ENCODE measurements around the gene ANO2.

Gene ANO2

DNA sequence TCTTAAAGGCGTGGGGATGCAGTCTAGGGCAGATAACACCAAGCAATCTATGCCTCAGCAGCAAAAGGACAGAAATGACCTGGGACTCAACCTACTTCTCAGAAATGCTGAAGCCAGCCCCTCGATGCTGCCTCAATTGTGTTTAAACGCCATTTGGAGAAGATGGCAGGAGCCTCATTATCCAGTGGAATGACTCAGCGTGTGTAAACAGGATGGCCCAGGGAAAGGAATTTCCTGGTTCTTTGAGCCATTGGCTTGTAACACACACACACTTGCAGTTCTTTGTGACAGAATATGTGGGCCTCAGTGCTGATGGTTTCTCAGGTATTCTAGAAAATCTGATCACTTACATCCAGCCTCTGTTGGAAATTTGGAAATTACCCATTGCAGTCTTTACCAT lies 358.9 kb downstream of the ANO2 start:
- TF ChIP-seq, protein P1, sequence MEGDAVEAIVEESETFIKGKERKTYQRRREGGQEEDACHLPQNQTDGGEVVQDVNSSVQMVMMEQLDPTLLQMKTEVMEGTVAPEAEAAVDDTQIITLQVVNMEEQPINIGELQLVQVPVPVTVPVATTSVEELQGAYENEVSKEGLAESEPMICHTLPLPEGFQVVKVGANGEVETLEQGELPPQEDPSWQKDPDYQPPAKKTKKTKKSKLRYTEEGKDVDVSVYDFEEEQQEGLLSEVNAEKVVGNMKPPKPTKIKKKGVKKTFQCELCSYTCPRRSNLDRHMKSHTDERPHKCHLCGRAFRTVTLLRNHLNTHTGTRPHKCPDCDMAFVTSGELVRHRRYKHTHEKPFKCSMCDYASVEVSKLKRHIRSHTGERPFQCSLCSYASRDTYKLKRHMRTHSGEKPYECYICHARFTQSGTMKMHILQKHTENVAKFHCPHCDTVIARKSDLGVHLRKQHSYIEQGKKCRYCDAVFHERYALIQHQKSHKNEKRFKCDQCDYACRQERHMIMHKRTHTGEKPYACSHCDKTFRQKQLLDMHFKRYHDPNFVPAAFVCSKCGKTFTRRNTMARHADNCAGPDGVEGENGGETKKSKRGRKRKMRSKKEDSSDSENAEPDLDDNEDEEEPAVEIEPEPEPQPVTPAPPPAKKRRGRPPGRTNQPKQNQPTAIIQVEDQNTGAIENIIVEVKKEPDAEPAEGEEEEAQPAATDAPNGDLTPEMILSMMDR (IDR thresholded peaks at IDR 0.05; ENCODE audit: low read depth, low read length), result no peak
- H3K4me3 ChIP-seq (ENCODE audit: low read depth, low read length), result no peak overlapping the region

DNA sequence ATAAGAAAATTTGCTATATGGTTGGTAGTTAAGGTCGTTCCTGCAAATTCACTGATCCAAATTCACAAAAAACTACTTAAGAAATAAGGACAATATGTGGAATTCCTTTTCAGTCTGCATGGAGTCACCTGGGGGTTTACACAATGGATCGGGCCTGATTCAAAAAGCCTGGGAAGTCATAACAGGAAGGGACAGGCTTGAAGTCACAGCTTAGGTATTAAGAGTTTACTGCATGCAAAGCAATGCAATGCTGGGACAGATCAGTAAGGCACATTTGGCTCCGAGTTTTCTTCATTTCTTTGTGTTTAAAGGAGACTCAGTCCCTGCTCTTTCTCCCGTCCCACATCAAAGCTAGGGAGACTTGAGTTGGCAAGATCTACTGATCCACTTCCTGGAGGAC lies 359.9 kb downstream of the ANO2 start:
- TF ChIP-seq, protein P1 (IDR thresholded peaks at IDR 0.05; ENCODE audit: low read depth, low read length), result no peak
- H3K4me3 ChIP-seq (ENCODE audit: low read depth, low read length), result no peak overlapping the region

DNA sequence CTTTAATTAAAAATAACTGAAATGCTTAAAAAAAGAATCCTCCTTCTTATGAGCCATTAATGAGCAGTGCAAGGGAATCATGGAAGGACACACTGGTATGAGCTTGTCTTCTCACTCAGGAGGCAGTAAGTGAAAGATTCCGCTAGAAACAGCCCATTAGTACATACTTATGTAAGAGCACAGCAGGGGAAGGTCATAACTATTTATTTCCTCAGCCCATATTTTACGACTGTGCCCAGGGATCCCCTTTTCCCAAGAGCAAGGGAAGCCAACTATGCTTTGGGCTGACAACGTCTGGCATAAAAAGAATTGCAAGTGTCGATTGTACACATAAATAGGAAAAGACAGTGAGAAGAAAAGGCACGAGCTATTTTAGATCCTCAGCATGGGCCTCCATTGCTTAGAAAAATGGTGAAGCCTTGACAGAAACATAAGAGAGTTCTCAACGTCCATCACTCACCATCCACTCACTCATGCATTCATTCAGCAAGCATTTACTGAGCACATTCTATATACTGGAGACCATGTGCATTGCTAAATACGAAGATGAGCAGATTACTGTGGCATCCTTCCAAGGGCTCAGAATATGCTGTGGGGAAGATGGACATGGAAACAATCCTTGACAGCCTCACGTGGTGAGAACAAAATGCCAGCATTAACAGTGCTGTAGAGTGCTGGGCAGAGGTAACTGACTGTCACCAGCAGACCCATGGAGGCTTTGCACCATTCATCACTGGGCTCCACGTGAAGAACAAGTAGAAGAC lies 360.5 kb downstream of the ANO2 start:
- TF ChIP-seq, protein P1 (IDR thresholded peaks at IDR 0.05; ENCODE audit: low read depth, low read length), result no peak
- no peak overlapping the region for H3K4me3 ChIP-seq (ENCODE audit: low read depth, low read length)

DNA sequence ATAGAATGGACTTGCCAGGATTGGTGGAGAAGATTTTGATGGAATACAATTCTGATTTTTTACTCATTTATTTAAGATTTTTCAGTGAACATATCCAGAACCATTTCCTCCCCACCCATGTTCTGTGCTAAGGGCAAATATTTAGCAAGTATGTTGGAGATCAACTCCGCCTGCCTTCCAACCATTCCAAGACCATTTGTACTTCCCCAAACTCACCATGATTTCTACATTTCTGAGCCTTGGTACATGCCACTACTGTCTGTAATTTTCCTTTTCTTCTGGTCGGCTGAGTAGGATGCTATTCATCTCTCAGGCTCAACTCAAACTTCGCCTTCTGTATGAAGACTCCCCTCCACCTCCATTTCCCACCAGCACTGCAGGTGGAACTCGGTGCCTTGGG lies 362.5 kb downstream of the ANO2 start:
- no peak overlapping the region for H3K4me3 ChIP-seq (ENCODE audit: low read depth, low read length)
- TF ChIP-seq, protein P1 (IDR thresholded peaks at IDR 0.05; ENCODE audit: low read depth, low read length), result no peak

DNA sequence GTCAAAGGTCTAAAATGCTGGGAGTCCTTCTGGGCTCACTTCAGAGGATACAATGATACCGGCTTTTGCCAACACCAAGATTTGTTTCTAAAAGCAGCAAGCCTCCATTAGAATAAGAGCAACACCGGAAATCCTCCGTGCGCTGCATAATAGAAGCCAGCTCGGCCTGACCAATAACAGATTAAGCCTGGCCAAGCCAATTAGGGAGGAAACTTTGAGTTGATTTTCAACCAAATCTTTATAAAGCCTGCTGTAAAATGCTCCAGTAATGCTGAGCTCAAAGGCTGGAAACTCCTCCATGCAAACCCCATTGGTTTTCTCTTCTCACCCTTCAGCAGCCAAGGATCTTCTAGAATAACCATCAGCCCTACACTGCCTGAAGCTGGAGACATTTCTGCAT lies 363.0 kb downstream of the ANO2 start:
- TF ChIP-seq, protein P1 (IDR thresholded peaks at IDR 0.05; ENCODE audit: low read depth, low read length), result no peak
- H3K4me3 ChIP-seq (ENCODE audit: low read depth, low read length), result no peak overlapping the region

DNA sequence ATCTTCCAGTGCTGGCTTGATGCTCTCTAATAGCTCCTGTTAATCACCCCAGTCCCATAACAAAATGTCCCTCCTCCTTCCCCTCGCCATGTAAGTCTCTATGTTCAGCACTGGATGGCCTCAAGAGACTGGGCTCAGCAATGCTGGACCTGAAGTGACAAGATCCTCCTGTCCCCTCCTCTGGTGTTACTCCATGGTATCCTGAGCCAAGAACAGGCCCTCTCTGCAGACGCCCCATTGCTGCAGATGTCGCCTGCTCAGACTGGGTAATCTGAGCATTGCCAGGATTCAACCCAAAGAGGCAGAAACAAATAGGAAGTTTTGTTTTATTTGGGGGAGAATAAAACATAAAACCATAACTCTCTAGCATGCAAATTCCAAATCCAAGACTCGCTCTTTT lies 363.4 kb downstream of the ANO2 start:
- TF ChIP-seq, protein P1 (IDR thresholded peaks at IDR 0.05; ENCODE audit: low read depth, low read length), result no peak
- no peak overlapping the region for H3K4me3 ChIP-seq (ENCODE audit: low read depth, low read length)

DNA sequence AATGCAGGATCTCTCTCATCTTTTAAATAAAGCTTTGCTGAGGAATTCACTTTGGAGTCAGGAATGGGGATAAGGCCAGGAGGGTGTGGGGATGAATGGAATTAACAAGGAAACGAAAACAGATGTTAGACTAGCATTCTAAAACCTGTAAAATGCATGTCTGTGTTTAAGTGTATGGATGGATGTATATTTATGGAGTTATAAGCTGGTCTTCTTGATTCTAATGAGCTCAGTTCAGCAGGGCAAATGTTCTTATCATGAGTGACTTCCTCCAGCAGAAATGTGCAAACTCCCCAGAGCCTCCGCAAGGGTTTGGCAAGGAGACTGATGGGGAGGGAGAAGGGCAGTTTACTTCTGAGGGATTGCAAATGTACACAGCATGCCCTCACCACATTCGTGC lies 364.0 kb downstream of the ANO2 start:
- no peak overlapping the region for H3K4me3 ChIP-seq (ENCODE audit: low read depth, low read length)
- TF ChIP-seq, protein P1 (IDR thresholded peaks at IDR 0.05; ENCODE audit: low read depth, low read length), result no peak
